Neural cell (in vitro differentiated cells): ENCODE data around the gene RETREG1. TPM values are rescaled to one million over a fixed set of nuclear protein-coding genes. Genes with fewer than 3 reads are reported as not detected.

Source experiments
- H2AFZ ChIP-seq: fragments of 200-600, 300-800 bp; sonication (generic), shearing (Covaris generic); 2 replicates; pipeline ENCODE4 v1.6.0; 2014; ENCODE audit warnings: low read depth, mild to moderate bottlenecking, antibody characterized with exemption, low read length, moderate library complexity
- H3F3A ChIP-seq: fragments of 200-600 bp; shearing (Covaris generic); 2 replicates; pipeline ENCODE4 v1.6.1; 2016; ENCODE audit warnings: mild to moderate bottlenecking, moderate library complexity, mixed read lengths, antibody characterized with exemption, low read length; ENCODE audit not compliant: insufficient read depth, poor library complexity, severe bottlenecking
- H3K27ac ChIP-seq: fragments of 200-600, 300-800 bp; sonication (generic), shearing (Covaris generic); 2 replicates; pipeline ENCODE4 v1.5.1; 2014; ENCODE audit warnings: mild to moderate bottlenecking, low read length, moderate library complexity
- H3K27me3 ChIP-seq: fragments of 300-800, 200-600 bp; sonication (generic), shearing (Covaris generic); 2 replicates; pipeline ENCODE4 v1.6.0; 2014; ENCODE audit warnings: mild to moderate bottlenecking, low read depth, low read length, moderate library complexity; ENCODE audit not compliant: insufficient read depth
- H3K36me3 ChIP-seq: fragments of 300-800, 200-600 bp; sonication (generic), shearing (Covaris generic); 2 replicates; pipeline ENCODE4 v1.5.1; 2014; ENCODE audit warnings: mild to moderate bottlenecking, antibody characterized with exemption, low read length, moderate library complexity; ENCODE audit not compliant: insufficient read depth
- H3K4me2 ChIP-seq: fragments of 300-800, 200-600 bp; sonication (generic), shearing (Covaris generic); 2 replicates; pipeline ENCODE4 v1.6.0; 2014; ENCODE audit warnings: mild to moderate bottlenecking, low read length
- H3K4me3 ChIP-seq: fragments of 300-800, 200-600 bp; sonication (generic), shearing (Covaris generic); 2 replicates; pipeline ENCODE4 v1.5.1; 2014; ENCODE audit warnings: mild to moderate bottlenecking, low read length, moderate library complexity
- H3K79me2 ChIP-seq: fragments of 200-600 bp; shearing (Covaris generic); replicated peaks from 2 replicates; pipeline ENCODE4 v1.6.0; 2014; ENCODE audit warnings: mild to moderate bottlenecking, low read length, moderate library complexity; ENCODE audit not compliant: insufficient read depth
- H3K9ac ChIP-seq: fragments of 300-800, 200-600 bp; sonication (generic), shearing (Covaris generic); 2 replicates; pipeline ENCODE4 v1.6.1; 2016; ENCODE audit warnings: mild to moderate bottlenecking, low read length, mixed read lengths
- H3K9me2 ChIP-seq: fragments of 200-600 bp; shearing (Covaris generic); 2 replicates; pipeline ENCODE4 v1.6.1; 2016; ENCODE audit warnings: mild to moderate bottlenecking, low read length, mixed read lengths; ENCODE audit not compliant: insufficient read depth
- H3K9me3 ChIP-seq: fragments of 200-600, 300-800 bp; sonication (generic), shearing (Covaris generic); 2 replicates; pipeline ENCODE4 v1.6.1; 2016; ENCODE audit warnings: mild to moderate bottlenecking, mixed run types, low read length, moderate library complexity, mixed read lengths
- H4K20me1 ChIP-seq: fragments of 200-600 bp; shearing (Covaris generic); 2 replicates; pipeline ENCODE4 v1.6.1; 2016; ENCODE audit warnings: mild to moderate bottlenecking, mixed run types; ENCODE audit not compliant: insufficient read depth
- CTCF ChIP-seq: fragments of 450-650 bp; IDR thresholded peaks from 2 replicates; pipeline ENCODE4 v1.5.1; 2014; ENCODE audit warnings: antibody characterized with exemption, mild to moderate bottlenecking, moderate library complexity; ENCODE audit not compliant: poor library complexity, severe bottlenecking
- EP300 ChIP-seq: fragments of 450-650 bp; conservative IDR thresholded peaks from 2 replicates; pipeline ENCODE4 v1.6.1; 2014; ENCODE audit warnings: antibody characterized with exemption, mild to moderate bottlenecking, moderate library complexity; ENCODE audit not compliant: poor library complexity, severe bottlenecking
- EZH2 ChIP-seq: fragments of 200-600, 300-800 bp; shearing (Covaris generic), sonication (generic); IDR thresholded peaks from 2 replicates; pipeline ENCODE4 v1.6.1; 2014; ENCODE audit warnings: antibody characterized with exemption, low read length, borderline replicate concordance, mild to moderate bottlenecking; ENCODE audit not compliant: insufficient read depth, poor library complexity, severe bottlenecking
- MXI1 ChIP-seq: fragments of 450-650 bp; conservative IDR thresholded peaks from 2 replicates; pipeline ENCODE4 v1.6.1; 2014; ENCODE audit warnings: antibody characterized with exemption, mild to moderate bottlenecking; ENCODE audit not compliant: poor library complexity, severe bottlenecking
- POLR2AphosphoS5 ChIP-seq: IDR thresholded peaks from 2 replicates; pipeline ENCODE4 v1.6.1; 2012
- RAD21 ChIP-seq: fragments of 450-650 bp; conservative IDR thresholded peaks from 2 replicates; pipeline ENCODE4 v1.6.1; 2014; ENCODE audit warnings: antibody characterized with exemption, mild to moderate bottlenecking, moderate library complexity
- SMC3 ChIP-seq: fragments of 450-650 bp; conservative IDR thresholded peaks from 2 replicates; pipeline ENCODE4 v1.6.1; 2014; ENCODE audit warnings: antibody characterized with exemption, mild to moderate bottlenecking, moderate library complexity; ENCODE audit not compliant: poor library complexity
- TAF1 ChIP-seq: IDR thresholded peaks from 2 replicates; pipeline ENCODE4 v1.6.1; 2012; ENCODE audit warnings: low read depth
- polyA plus RNA-seq: library from polyadenylated mRNA; depleted of rRNA; stranded (reverse); fragments of >200 nt; gene quantifications from 2 replicates; pipeline ENCODE4 v1.2.3, GENCODE V29; 2014
- TF ChIP-seq, protein P1 (sequence below): IDR thresholded peaks from 2 replicates; pipeline ENCODE4 v1.6.1; 2012; ENCODE audit warnings: borderline replicate concordance

The RETREG1 gene
- polyA plus RNA-seq, 1 donor from 2014 or later = 25.4 TPM

DNA sequence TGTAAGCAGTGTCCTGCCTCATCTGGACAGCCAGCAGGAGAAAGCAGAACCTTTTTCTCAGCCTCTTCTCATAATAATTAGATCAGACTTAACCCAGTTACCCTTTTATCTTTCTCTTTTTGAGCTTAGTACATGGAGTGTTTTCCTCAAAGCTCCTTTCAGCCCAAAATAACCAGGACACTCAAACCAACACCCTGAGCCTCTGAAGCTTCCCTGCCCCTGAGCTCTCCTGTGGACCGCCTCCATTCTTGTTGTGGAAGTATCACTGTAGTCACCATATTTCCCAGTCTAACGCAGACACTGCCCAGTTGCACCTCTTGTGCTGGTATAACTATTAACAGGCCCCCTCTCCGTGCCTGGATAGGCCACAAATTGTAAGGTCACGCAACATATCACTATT lies 97.4 kb downstream of the RETREG1 start:
- Histone ChIP-seq H4K20me1 (no peaks in the 10 kb centered on the region), H3K4me2 (no peak overlapping the region), H3F3A (no peaks in the 10 kb centered on the region), H3K4me3 (no peak overlapping the region), H3K27me3 (no peaks in the 10 kb centered on the region), H3K9me2 (no peaks in the 10 kb centered on the region), H3K9me3 (no peaks in the 10 kb centered on the region), H2AFZ (no peak overlapping the region), H3K79me2 (no peaks in the 10 kb centered on the region), H3K9ac (no peak overlapping the region), H3K27ac (no peak overlapping the region), H3K36me3 (no peaks in the 10 kb centered on the region)
- TF ChIP-seq CTCF (no peak), EZH2 (no peak), MXI1 (no peak), TAF1 (no peak)

GRCh38 chr5:16518606-16519005 lies 98.2 kb downstream of the RETREG1 start:
- Histone ChIP-seq H3K4me2 (no peak overlapping the region), H3K9me3 (no peaks in the 10 kb centered on the region)

More at GRCh38 chr5:16518606-16519005, 98.2 kb downstream of the RETREG1 start:
- H3K9me2 ChIP-seq = no peaks in the 10 kb centered on the region
- no peaks in the 10 kb centered on the region for H3K36me3 ChIP-seq
- no peak for TF ChIP-seq CTCF
- TF ChIP-seq, protein P1, sequence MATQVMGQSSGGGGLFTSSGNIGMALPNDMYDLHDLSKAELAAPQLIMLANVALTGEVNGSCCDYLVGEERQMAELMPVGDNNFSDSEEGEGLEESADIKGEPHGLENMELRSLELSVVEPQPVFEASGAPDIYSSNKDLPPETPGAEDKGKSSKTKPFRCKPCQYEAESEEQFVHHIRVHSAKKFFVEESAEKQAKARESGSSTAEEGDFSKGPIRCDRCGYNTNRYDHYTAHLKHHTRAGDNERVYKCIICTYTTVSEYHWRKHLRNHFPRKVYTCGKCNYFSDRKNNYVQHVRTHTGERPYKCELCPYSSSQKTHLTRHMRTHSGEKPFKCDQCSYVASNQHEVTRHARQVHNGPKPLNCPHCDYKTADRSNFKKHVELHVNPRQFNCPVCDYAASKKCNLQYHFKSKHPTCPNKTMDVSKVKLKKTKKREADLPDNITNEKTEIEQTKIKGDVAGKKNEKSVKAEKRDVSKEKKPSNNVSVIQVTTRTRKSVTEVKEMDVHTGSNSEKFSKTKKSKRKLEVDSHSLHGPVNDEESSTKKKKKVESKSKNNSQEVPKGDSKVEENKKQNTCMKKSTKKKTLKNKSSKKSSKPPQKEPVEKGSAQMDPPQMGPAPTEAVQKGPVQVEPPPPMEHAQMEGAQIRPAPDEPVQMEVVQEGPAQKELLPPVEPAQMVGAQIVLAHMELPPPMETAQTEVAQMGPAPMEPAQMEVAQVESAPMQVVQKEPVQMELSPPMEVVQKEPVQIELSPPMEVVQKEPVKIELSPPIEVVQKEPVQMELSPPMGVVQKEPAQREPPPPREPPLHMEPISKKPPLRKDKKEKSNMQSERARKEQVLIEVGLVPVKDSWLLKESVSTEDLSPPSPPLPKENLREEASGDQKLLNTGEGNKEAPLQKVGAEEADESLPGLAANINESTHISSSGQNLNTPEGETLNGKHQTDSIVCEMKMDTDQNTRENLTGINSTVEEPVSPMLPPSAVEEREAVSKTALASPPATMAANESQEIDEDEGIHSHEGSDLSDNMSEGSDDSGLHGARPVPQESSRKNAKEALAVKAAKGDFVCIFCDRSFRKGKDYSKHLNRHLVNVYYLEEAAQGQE = no peak
- no peak for TF ChIP-seq POLR2AphosphoS5
- TF ChIP-seq TAF1 = no peak
- TF ChIP-seq EZH2 = no peak
- TF ChIP-seq EP300 = no peak
- no peak for TF ChIP-seq SMC3
- no peak for TF ChIP-seq MXI1
- TF ChIP-seq RAD21 = no peak
- no peaks in the 10 kb centered on the region for H3K27me3 ChIP-seq
- H3K4me3 ChIP-seq = no peak overlapping the region
- no peaks in the 10 kb centered on the region for H3K79me2 ChIP-seq
- no peak overlapping the region for H3K9ac ChIP-seq
- no peaks in the 10 kb centered on the region for H3F3A ChIP-seq
- H4K20me1 ChIP-seq = no peaks in the 10 kb centered on the region
- H2AFZ ChIP-seq = no peak overlapping the region
- no peak overlapping the region for H3K27ac ChIP-seq
